ENCODE data around the gene FBXO4.
"Not testable (repeated sequence)": the region's sequence is repeated elsewhere in the genome, so short reads cannot be mapped to it uniquely, and the experiment has no call there.

The FBXO4 gene

DNA sequence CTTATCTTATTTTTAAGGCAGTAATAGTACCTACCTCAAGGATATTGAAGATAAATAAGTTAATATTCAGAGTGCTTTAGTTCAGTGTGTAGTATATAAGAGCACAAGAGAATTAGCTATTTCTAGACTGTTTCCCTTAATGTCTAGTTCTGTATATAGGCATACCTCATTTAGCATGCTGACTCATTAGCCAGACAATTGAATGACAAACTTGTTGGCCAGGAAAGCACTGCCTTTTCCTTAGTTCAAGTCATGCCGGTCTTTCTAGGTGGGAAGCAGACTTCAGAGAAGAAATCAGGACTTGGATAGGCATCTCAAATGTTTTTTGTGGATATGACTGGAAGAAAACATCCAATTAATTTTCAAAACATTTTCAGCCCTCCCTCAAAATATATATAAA lies 3.2 kb upstream of the FBXO4 start:
- peak; percentile 17 for DNase-seq (ENCODE audit: low read depth)

DNA sequence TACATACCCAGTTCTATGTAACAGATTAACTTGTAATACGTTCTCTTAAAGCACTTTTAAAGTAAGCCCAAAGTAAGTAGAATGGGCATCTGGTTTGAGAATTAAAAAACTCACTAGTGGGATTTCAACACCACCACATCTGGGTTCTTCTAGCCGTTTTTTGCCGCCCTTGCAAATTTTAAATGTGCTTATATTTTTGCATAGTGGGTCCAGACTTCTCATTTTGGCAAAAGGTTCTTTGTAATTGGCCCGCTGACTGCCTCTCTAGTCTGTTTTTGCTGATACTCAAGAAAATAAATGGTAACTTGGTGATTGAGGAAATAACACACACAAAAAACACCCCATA lies 582 bp upstream of the FBXO4 start:
- DNase-seq (ENCODE audit: low read depth) = peak; percentile 2

DNA sequence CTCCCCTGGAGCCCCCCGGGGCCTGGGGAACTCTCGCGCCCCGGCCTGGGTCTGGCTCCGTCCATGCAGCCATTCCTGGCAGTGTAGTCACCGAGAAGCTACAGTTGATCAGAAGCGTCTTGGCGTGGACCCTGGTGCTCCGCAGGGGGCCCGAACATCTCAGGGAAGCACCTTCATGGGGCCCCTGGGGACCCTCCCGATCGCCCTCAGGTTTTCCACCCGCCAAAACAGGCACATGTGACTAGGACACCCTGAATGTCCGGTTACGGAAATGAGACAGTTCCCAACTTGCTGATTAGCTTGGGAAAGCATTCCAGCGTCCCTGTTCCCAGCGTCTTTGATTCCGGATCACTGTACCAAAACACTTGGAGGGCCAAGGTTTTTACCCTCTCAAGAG lies 472 bp downstream of the FBXO4 start:
- DNase-seq (ENCODE audit: low read depth) = peak; percentile 10

DNA sequence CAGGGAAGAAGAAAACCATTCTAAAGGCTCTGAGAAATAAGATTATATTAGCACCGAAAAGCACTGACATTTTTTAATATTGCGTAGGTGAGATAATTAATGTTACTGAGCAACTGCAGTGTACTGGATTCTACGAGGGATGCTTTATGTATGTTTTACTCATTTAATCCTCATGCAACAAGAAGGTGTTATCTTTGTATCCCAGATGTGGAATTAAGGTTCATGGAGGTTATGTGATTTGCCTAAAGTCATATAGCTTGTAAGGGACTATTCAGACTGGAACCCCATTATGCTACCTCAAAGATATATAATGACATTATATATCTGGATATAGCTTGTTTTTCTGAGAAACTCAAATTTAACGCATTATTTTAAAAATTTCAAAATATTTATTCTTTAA lies 2.5 kb downstream of the FBXO4 start:
- no peak for DNase-seq (ENCODE audit: low read depth)

DNA sequence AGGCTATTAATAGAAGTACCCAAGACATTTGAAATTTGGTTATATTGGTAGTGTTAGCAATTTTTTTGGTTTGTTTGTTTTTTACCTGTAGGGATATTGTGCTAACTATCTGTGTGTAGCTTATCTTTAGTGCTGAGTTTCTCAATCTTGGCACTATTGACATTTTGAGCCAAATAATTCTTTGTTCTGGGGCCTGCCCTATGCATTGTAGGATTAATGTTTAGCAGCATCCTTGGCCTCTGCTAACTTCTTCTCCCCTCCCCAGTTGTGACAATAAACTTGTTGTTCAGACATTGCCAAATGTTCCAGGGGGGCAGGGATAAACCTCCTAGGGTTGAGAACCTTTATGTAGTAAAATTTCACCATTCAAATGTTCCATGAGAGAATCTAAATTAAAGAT lies 4.0 kb downstream of the FBXO4 start:
- no peak for DNase-seq (ENCODE audit: low read depth)

DNA sequence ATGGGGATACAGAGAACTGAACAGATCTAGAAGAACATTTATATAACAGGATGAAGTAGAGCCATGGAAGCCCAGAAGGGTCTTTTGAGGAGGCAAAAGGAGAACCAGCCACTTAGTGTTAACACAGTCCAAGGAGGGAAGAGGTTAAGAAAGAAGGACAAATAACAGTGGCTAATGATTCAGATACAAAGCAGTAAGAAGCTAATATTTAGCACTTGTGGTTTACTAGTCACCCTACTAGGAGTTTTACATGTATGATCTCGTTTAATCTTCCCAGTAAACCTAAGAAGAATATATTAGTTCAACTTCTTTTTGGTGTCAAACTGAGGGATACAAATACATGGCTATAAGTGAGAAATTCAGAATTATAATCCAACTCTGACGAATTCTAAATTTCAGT lies 7.7 kb downstream of the FBXO4 start:
- no peak for DNase-seq (ENCODE audit: low read depth)

DNA sequence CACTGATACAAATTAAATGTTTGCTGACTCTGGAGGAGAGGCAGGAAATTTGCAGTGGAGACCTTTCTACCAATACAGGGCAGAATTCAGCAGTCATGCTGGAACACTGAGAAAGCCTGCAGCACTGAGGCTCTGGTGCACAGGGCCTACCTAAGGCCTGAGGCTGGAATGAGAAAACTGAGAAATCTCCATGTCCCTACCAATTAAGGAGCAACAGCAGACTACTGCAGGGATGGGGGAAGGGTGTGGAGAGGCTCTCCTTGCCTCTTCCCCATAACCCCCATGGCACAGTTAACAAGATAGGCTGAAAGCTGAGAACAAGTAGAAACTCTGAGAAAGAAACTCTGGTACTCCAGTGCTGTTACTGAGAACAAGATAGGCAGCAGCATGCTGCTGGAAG lies 10.5 kb downstream of the FBXO4 start:
- DNase-seq (ENCODE audit: low read depth) = no peak

DNA sequence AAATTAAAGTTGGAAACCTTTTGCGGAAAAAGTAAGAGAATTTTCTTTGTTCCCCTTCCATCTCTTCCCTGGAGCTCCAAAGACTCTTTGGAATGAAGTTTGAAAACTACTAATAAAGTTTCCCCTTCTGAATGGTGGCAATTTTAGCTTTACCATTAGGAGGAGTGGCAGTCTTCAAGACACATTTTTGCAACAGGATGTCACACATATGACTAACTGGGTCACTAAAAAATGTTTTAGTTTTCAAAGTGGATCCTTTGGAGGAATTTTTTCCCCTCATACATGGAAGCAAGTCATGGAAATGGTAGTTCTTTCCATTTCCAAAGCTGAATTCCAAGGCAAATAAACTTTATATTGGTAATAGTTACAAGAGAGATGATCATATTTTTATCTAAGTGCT lies 15.6 kb downstream of the FBXO4 start:
- no peak for DNase-seq (ENCODE audit: low read depth)

DNA sequence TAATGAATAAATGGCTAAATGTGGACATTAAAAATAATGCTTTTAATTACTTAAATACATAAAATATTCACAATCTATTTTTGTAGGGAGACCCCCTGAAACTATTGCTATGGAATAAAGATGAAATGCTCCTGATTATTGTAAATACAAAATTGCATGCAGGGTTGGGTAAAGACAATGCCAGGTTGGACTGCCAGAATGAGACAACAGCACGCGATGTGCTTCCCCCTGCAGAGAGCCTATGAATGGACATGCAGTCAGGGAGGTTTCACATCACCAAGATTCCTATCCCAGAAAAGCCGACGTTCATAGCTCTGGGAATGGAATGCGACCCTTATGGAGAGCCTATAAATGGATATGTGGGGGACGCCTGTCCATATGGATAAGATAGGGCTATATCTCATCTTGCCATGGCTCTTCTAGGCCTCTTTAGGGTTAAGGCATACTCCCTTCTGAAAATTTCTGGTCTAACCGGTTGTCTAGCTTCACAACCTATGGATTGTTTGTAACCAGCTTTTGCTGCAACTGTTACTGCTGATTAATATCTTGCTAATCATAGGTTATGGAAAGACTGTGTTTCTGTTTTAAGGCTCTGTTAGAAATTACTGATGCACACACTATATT lies 20.4 kb downstream of the FBXO4 start:
- DNase-seq (ENCODE audit: low read depth) = not testable (repeated sequence)

DNA sequence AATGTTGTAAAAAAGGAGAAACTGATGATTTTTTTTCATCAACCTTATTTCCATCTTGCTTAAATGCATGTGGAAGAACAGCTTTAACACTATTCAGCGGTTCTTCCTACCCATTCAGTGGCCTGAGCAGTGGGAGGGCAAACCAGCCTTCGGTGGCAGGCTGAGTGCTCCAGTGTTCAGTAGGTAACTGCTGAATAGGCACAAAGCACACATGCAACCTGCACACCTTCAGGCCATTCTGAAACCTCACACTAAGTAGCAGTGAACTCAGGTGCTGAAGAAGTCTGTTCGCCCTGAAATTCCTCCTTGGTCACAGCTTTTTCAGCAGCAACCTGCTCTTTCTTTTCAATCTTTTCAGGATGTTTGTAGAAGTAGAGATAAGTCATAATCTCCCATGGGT lies 26.1 kb downstream of the FBXO4 start:
- DNase-seq (ENCODE audit: low read depth) = no peak

DNA sequence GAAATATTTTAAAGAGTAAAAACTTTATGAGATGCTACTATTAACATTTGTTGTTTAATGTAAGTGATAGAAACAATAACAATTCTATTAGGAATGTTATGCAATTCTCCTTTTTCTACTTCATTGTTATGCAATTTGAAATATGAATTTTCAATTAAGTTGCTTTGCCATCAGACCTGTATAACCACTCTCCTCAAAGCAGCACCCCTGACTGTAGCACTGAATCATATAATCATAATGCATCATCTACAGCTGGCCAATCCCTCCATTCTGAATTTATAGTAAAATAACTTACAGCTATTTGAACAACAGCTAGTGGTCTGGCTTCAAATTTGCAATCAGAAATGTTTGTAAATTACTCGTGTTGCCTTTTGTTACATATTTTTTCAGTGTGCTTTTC lies 29.2 kb downstream of the FBXO4 start:
- DNase-seq (ENCODE audit: low read depth) = no peak

DNA sequence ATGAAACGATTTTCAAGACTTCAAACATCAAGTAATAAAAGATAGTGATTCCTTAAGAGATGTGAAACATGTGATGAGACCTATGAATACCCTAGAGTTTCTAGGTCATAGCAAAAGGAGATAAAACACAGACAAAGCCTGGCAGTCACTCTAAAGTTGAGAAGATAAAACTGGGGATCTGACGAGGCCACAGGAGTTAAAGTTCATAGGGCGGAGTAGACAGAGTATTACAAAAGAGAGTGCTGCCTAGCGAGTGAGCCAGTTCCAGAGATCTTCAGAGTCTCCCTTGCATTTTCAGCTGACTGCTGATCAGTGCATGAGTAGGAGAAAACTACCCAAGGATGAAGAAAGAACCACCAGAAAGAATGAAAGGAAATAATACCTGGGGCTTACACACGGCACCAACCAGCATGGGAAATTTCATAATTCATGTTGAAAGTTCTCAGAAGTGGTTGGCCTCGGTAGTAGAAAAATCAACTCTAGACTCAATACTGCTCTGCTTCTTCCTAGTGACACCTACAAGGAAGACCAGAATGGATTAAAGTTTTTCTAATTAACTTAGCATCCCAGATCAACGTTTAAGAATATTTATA lies 30.4 kb downstream of the FBXO4 start:
- DNase-seq (ENCODE audit: low read depth) = no peak

DNA sequence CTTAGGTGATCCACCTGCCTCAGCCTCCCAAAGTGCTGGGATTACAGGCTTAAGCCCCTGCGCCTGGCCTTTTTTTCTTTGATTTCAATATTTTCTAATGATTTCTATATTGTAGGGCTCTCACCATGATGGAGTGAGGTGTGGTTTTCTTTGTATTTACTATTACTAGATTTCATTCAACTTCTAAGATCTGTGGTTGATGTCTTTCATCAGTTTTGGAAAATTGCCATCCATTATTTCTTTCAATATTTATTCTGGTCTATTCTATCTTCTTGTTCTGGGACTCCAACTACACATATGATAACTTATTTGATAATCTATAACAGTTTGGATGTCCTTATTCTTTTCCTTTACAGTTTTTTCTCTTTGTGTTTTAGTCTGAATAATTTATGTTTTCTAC lies 31.9 kb downstream of the FBXO4 start:
- no peak for DNase-seq (ENCODE audit: low read depth)

DNA sequence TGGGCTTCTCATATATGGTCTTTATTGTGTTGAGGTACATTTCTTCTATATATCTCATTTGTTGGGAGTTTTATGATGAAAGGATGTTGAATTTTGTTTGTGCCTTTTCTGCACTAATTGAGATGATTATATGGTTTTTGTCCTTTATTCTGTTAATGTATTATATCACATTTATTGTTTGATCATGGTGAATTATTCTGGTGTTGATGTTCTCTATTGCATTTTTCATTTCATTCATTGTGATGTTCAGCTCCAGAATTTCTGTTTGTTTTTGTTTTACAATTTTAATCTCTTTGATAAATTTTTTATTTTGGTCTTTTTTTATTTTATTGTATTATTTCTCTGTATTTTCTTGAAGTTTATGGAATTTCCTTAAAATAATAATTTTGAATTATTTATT lies 35.4 kb downstream of the FBXO4 start:
- no peak for DNase-seq (ENCODE audit: low read depth)

DNA sequence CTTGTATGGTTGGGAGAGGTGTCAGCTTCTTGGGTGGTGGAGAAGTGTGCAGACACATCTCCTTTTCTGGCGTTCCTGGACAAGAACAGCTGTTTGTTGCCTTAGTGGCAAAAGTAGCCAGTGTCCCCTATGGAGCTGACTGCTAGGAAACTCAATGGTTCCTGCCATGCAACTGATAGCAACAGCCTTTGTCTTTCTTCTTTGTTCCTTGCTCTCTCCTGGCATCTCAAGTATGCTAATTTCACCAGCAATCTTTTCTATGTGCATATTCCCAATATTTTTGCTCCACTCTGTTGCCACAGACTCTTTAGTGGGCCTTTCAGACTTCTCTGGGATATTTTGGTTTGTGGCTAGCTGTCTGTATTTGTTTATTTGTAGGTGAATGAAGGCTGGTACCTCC lies 36.7 kb downstream of the FBXO4 start:
- DNase-seq (ENCODE audit: low read depth) = no peak

DNA sequence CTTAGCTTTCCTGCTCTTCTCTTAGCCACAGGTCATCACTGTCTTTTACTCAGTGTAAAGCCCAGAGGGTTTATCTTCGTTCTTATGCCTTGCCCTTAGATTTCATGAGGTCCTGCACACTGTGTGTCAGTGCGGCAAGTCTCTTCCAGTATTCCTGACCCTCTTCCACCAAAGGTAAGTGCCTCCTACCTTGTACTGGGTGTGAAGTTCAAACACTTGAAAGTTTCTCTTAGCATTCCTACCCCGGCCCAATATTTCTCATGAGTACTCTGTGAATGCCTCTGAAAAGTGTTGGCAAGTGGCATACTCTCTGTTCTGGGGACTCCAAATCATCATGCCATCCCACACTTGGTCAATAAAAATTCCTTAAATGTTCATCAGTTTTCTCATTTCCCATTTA lies 37.4 kb downstream of the FBXO4 start:
- DNase-seq (ENCODE audit: low read depth) = no peak

DNA sequence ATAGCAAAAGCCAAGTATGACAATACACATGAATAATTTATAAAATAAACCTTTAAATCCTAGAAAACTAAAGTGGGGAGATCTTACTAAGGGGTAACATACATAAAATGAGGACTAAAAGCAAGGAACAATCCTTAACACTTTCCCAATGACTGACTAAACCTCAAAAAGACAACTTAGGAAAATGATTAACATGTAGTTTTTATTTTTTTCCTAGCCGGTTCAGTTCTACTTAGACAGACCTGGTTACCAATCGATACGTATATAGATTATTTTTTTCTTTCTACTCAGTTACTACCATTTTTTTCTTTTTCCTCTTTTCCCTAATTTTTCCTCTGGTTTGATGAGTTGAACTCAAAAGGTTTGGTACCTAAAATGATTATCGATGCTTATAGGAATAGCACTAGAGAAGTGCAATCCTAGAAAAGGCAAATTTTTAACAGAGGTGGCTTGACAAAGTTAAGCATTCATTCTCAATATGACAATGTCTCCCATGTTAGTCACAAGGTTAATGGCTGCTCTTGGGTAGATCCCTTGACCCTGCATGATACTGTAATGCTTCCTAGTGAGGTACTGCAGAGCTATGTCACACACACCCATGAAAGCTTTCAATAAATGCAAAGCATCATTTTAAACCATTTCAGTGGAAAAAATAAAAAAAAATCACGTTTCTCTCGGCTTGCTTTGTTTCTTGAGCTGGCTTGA lies 41.5 kb downstream of the FBXO4 start:
- no peak for DNase-seq (ENCODE audit: low read depth)

DNA sequence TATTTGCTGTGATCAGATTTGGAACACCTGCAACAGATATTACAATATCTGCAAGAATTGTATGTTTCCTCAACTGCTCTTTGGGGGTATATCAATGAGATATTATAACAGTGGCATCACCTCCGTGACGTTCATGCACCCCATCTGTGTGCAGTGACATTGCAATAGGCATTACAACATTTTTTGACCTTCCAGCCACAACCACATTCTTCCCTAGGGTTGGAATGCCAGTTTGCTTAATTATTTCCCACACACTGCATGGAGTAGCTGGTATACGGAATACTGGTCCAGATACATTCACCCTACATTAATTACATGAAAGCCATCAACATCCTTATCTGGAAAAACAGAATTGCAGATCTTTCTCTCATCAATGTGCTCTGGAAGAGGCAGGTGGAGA lies 42.3 kb downstream of the FBXO4 start:
- no peak for DNase-seq (ENCODE audit: low read depth)

DNA sequence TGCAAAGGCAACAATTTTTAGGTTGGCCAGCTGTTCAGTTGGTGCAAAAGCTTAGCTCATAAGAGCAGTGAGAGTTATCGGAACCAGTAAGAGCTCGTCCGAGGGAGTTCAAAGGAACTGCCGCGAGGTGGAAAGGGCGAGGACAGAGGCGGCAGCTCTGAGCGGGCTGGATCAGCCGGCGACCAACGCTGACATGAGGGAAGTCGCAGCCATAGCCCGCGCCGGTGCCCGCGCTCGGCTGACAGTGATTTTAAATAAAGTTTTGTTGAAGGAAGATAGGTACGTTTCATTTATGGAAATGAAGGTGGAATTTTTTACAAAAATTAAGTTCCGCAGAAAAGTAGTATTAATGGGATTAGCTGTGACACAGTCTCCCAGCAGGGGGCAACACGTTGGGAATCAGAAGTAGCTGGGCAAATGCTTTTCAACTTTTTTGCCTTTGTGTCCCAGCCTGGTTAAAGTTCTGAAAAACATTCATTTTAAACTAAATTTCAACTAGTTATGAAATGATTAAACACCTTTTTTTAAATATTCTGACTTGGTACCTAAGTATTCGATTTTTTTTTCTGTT lies 43.2 kb downstream of the FBXO4 start:
- DNase-seq (ENCODE audit: low read depth) = no peak

DNA sequence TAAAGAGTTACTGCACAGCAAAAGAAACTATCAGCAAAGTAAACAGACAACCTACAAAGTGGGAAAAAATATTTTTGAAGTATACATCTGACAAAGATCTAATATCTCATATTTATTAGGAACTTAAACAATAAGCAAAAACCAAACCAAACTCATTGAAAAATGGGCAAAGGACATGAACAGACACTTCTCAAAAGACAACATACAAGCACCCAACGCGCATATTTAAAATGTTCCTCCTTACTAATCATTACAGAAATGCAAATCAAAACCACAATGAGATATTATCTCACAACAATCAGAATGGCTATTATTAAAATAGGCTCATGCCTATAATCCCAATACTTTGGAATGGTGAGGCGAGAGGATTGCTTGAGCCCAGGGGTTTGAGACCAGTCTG lies 48.0 kb downstream of the FBXO4 start:
- DNase-seq (ENCODE audit: low read depth) = no peak

DNA sequence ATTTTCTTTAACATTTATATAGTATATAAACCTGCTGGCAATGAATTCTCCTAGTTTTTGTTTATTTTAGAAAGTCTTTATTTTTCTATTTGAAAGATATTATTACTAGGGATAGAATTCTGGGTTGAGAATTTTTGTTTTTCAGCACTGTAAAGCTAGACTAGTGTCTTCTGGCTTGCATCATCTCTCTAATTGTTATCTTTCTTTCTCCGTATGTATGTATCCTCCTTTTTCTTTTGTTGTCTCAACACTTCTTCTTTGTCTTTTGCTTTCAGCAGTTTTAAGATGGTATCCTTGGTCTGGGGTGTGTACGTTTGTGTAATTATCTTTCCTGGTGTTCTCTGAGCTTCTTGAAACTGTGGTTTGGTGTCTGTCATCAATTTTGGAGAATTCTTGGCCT lies 48.8 kb downstream of the FBXO4 start:
- DNase-seq (ENCODE audit: low read depth) = no peak

DNA sequence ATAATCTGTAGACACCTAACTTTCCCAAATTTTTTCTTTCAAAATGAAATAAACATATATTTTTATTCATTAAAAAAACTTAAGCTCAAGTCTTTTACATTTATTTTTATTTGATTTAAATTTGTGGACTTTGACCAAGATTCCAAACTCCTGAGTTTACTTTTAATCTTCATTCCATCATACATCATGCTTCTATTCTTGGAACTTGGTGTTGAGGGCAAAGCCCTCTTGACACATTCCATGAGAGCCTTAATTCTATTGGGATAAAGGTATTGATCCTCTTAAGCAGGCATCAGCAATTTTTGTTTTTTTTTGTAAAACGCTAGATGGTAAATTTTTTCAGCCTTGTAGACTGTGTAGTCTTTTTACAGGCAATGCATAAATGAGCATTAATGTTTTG lies 53.6 kb downstream of the FBXO4 start:
- no peak for DNase-seq (ENCODE audit: low read depth)

DNA sequence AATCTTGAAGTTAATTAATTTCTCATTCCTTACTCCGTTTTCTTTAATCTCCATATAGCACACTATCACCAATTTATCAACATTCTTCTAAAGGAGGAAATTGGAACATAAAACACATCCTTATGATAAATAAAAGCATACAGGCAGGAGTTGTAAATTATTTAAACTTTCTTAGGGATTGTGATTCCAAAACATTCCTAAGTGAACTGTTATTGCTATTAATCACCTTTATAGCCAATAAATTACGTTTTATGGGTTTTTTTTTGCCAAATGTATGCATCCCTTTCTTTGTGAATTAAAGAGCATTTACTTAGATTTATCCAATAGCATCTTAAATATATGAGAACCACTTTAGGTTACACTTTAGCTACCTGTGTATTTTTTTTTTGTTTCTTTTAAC lies 55.3 kb downstream of the FBXO4 start:
- no peak for DNase-seq (ENCODE audit: low read depth)

DNA sequence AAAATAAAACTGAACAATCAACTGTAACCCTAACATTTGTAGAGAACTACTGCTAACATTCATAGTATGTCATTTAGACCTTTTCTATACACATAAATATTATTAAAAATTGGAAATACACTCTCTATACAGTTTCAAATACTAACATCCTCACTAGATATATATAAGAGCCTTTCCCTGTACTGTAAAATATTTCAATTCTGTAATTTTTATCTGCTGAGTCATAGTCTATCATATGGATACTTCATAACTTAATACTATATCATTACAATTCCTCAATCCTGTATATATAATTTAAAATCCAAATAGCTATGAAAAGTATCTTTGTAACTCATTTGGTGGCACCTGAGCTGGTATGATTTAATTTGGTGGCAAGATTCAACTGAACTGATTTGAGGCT lies 55.8 kb downstream of the FBXO4 start:
- no peak for DNase-seq (ENCODE audit: low read depth)

Measured in amniotic epithelial cell (primary cell).